ENCODE results near the gene CYP3A7. TPM values are rescaled to one million over a fixed set of nuclear protein-coding genes. Genes with fewer than 3 reads are reported as not detected.

The CYP3A7 gene
- total and polyA plus RNA-seq, 9 of the 15 experiments (the other 6 are each of a cell fraction or from before 2014, with no cell fraction given) = 0.20 TPM; not detected in 8

GRCh38 chr7:99707096-99707495 lies 27.9 kb downstream of the CYP3A7 start (continued):
- TF ChIP-seq GTF3C2 (IDR thresholded peaks at IDR 0.05; ENCODE audit: borderline replicate concordance, extremely low read depth, insufficient read length) = no peak
- TF ChIP-seq, protein P1, sequence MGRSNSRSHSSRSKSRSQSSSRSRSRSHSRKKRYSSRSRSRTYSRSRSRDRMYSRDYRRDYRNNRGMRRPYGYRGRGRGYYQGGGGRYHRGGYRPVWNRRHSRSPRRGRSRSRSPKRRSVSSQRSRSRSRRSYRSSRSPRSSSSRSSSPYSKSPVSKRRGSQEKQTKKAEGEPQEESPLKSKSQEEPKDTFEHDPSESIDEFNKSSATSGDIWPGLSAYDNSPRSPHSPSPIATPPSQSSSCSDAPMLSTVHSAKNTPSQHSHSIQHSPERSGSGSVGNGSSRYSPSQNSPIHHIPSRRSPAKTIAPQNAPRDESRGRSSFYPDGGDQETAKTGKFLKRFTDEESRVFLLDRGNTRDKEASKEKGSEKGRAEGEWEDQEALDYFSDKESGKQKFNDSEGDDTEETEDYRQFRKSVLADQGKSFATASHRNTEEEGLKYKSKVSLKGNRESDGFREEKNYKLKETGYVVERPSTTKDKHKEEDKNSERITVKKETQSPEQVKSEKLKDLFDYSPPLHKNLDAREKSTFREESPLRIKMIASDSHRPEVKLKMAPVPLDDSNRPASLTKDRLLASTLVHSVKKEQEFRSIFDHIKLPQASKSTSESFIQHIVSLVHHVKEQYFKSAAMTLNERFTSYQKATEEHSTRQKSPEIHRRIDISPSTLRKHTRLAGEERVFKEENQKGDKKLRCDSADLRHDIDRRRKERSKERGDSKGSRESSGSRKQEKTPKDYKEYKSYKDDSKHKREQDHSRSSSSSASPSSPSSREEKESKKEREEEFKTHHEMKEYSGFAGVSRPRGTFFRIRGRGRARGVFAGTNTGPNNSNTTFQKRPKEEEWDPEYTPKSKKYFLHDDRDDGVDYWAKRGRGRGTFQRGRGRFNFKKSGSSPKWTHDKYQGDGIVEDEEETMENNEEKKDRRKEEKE (IDR thresholded peaks at IDR 0.05; ENCODE audit: borderline replicate concordance in 1 of 2, control insufficient read depth in 1 of 2, low read depth in 2 of 2, low read length in 1 of 2) = no peak
- no peak for TF ChIP-seq ZNF512 (tag; IDR thresholded peaks at IDR 0.05)
- TF ChIP-seq RBFOX2 (IDR thresholded peaks at IDR 0.05; ENCODE audit: low read depth, low read length) = no peak
- TF ChIP-seq ATF6 (CRISPR knock-in tag; IDR thresholded peaks at IDR 0.05) = no peak
- no peak for TF ChIP-seq CHD2 (IDR thresholded peaks at IDR 0.05; ENCODE audit: low read depth, low read length)
- no peak for TF ChIP-seq ZNF133 (CRISPR knock-in tag; IDR thresholded peaks at IDR 0.05)
